Muscle of arm (tissue), 12 donors: ENCODE data around the gene CFAP99. TPM values are rescaled to one million over a fixed set of nuclear protein-coding genes. Genes with fewer than 3 reads are reported as not detected.
"Not testable (repeated sequence)": the region's sequence is repeated elsewhere in the genome, so short reads cannot be mapped to it uniquely, and the experiment has no call there.

Experiments used
- DNase-seq: peaks from one replicate; pipeline ENCODE4 v3.0.0-alpha.2; 2013
- polyA plus RNA-seq, 12 donors: library from polyadenylated mRNA; unstranded; fragments of 120-200 nt; gene quantifications; one replicate each; pipeline ENCODE4 v1.2.1, GENCODE V29; 2013; ENCODE audit not compliant: insufficient read length in 12 of 12

CFAP99 gene
- polyA plus RNA-seq, 12 donors: 0.12 to 0.22 (median 0.16) TPM; not detected in 8

DNA sequence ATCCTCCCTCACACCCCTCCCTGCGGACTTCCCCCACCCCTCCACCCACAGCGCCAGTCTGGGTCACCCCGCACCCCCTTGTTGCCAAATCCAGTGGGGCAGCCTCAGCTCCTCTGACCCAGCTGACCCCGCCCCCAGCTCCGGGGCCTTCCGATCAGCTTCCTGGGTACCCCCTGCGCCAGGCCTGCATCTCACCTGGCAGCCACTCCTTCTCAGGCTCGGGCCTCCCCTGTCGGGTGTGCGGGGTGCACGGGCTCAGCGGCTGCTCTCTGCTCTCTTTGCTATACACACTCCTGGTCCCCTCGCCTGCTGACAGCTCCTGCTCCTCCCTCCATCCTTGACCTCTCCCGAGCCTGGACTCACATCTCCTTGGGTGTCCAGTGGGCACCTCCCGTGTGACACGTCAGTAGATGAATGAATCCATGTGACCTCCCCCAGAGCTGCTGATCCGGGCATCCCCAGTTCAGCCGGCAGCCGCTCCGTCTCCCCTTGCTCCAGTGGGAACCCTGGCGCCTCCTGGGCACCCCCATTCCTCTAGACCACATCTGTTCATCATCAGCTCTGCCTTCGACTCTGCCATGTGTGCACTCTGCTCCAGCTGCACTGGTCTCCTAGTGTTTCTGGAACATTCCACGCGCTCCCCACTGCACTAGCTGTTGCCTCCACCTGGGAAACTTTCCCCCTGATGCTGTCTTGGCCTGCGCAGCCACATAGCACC lies 9.9 kb downstream of the CFAP99 start:
- no peak for DNase-seq

DNA sequence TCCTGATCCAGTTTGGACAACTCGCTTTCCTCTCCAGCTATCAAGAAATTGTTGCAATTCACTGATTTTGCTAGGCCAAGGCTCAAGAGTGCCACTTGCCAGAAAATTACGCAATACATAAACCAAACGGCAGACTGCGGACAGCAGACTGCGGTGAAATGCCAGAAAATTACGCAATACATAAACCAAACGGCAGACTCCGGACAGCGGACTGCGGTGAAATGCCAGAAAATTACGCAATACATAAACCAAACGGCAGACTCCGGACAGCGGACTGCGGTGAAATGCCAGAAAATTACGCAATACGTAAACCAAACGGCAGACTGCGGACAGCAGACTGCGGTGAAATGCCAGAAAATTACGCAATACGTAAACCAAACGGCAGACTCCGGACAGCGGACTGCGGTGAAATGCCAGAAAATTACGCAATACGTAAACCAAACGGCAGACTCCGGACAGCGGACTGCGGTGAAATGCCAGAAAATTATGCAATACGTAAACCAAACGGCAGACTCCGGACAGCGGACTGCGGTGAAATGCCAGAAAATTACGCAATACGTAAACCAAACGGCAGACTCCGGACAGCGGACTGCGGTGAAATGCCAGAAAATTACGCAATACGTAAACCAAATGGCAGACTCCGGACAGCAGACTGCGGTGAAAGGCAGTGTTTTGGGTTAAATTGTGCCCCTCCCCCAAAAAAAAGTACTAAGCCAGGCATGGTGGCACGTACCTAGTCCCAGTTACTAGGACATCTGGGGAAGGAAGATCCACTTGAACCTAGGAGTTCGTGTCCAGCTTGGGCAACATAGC lies 11.4 kb downstream of the CFAP99 start:
- DNase-seq: not testable (repeated sequence)

DNA sequence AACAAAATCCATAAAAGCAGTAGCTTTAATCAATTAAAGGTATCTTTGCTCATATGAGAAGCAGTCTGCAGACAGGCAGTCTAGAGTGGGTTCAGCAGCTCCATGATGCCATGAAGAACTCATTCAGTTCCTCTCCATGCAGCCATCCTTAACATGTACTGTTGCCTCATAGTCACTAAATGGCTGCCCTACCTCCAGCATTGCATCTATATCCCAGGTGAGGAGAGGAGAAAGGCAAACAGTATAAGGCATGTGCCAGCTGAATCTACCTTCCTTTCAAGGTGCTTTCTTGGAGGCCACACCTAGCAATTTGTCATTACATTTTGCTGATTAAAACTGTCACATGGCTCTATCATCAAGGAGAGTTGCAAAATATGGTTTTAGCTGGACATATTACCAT lies 13.2 kb downstream of the CFAP99 start:
- no peak for DNase-seq

DNA sequence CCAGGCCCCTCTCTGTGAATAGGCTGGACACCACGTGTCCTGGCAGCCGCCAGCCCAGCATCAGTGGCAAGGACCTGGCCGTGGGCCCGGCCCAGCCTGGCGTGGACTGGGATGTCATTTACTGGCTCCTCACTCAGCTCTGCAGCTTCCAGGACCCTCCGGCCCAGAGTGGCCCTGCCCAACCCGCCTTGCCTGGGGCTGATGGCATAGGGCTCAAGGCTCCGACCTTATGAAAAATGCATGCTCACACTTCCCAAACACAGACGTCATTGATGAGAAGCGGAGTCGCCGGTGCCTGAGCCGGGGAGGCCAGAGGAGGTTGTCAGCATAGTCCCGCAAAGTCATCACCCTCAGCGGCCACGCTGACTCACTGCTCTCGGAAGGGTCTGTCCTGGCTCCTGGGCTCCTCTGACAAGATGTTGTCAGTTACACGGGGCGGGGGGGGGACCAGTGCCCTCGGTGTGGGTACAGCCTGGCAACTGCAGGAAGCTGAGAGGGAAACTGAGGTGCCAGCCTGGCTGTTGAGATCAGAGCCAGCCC lies 14.3 kb downstream of the CFAP99 start:
- no peak for DNase-seq

DNA sequence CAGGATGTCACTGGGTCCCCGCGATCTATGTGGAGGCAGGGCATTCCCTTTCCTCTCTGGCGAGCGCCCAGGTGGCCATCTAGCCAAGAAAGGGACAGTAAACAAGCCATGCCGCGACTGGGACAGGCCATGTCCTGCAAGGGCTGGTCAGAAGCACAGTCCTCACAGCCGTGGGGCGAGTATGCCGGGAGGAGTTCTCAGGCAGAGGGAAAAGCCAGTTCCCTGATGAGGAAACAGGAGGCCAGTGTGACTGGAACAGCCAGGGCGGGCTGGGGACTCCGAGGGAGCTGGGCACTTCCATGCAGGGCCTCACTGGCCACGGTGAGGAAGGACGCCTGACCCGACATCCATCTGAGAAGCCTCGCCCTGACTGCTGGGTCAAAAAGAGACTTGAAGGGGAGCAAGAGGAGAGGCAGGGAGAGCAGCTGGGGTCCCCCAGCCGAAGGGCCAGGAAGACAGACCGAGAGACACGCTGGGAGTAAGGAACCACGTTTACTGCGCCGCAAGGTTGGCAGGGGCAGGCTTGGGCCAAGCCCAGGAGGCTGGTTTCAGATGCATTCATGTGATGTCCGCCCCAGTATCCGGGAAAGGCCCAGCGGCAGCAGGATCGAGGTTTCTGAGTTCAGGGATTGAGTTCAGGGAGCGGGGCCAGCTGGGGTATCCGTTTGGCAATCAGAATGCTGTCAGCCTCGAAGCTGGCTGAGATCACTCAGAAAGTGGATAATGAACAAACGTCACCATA lies 15.0 kb downstream of the CFAP99 start:
- DNase-seq: no peak

DNA sequence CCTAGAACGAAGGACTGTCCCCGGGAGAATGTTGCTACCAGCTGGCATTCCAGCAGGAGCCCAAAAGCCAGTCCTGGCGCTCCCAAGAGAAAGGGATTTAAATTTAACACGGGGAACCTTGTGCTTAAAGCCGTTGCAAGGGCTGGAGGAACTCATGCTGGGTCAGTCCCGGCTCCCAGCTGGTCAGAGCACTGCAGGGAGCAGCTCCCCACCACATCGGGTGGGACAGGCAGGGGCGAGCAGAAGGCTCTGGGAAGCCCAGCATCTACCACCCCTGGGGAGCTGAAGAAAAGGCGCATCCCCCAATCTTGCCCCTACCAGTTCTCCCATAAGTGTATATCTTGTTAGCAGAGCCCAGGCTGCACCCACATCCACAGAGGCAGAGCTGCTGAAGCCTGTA lies 15.7 kb downstream of the CFAP99 start:
- no peak for DNase-seq

DNA sequence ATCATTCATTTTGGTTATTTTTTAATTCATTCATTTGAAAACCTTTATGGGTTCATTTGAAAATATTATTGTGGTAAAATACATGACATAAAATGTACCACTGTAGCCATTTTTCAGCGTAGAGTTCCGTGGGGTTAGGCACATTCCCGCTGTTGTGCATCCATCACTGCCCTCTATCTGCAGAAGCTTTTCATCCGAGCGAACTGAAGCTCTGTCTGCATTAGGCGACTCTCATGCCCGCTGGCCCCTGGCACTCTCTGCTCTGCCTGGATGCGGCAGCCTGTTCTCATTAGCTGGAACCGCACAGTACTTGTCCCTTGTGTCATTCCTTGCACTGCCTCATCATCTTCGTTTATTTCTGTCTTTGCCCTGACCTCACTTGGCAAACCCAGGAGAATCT lies 17.5 kb downstream of the CFAP99 start:
- DNase-seq: peak; percentile 10

DNA sequence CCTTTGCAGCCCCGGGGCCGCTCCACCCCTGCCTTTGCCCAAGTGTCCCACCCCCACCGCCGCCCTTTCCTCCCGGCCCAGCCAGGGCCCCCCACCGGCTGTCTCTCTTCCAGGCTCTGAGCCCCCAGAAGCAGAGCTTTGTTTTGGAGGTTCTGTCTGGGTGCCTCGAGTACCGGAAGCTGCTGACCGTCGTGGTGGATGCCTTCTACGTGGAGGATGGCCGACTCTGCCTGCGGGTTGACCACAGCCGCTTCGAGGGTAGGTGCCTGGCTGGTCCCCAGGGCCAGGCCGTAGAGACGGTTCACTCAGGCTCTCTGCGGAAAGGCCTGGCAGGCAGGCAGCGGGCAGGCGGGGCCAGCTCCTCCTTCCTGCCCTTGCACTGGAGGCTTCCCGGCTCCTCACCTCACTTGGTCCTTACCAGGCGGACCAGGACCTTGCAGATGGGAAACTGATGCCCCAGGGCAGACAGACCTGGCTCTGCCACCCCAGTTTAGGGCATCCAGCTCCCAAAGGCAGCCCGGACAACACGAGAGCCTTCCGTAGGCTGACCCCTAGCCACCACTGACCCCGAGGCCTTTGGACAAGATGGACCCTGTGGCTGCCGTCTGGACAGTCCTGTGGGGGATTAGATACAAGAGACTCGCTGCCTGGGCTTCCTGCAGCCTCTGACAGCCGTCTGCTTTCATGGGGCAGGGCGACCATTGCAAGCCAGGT lies 18.2 kb downstream of the CFAP99 start:
- DNase-seq: no peak

DNA sequence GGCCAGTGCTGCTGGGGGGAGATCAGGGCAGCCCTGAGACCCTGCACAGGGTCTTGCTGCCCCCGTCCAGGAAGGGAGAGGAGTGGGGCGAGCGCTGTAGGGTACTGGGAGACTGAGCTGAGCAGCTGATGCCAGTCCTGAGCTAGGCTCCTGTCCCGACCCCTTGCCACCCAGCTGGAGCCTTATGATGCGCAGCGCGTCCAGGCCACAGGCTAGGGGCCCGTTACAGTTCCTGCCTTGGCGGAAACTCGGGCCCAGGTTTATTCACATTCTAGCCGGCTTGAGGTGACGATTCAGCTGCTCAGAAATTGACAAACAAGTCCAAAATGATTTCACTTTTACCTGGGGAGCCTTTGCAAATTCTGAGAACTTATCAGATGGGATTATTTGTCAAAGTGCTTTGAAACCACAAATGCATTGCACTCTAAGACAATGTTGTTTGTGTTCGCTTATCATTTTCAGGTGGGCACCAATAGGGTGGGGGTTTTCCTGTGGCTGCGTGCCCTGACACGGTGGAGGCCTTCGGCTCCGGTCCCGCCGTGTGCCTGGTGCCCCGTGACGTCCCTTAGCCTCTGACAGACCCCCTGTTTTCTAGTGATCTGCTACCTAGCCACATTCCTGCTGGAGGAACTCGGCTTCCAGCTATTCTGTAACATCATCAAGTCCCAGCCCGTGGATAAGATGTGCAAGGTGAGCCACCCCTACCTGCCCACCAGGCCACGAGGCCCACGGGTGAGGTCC lies 18.9 kb downstream of the CFAP99 start:
- no peak for DNase-seq

DNA sequence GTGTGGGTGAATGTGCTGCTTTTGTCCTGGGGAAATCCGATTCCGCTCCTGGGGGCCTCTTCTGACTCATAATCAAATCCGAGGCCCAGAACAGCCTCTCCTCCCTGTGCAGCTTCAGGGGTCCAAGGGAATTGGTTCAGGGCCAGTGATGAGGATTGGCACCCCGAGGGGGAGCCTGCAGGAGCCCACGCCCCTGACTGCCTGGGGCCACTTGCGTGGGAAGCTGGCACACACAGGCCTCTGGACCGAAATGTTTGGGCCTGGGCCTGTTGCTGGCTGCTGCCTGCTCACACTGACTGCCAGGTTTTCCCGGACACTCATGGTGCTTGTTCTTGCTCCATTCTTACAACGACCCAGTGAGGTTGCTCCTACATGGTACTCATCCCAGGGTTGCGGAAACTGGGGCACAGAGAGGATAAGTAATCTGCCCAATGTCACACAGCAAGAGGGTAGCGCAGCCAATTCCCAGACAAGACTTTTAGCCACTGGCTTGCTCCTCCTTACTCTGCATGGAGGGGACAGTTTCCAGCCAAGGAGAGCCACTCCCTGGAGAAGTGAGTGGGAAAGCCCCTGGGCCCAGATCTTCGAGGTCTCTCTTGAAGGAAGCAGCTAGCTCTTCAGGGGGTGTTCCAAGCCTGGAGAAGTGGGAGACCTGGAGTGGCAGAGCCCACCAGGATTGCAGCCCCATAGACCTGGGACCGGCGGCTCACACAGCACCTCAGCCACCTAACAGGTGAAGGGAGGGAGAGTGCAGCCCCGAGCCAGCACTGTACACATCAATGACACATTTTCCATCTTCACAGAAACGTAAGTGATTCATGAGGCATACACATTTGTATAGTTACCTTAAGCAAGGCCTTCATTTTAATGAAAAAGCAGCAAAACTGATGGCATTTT lies 20.3 kb downstream of the CFAP99 start:
- DNase-seq: no peak

DNA sequence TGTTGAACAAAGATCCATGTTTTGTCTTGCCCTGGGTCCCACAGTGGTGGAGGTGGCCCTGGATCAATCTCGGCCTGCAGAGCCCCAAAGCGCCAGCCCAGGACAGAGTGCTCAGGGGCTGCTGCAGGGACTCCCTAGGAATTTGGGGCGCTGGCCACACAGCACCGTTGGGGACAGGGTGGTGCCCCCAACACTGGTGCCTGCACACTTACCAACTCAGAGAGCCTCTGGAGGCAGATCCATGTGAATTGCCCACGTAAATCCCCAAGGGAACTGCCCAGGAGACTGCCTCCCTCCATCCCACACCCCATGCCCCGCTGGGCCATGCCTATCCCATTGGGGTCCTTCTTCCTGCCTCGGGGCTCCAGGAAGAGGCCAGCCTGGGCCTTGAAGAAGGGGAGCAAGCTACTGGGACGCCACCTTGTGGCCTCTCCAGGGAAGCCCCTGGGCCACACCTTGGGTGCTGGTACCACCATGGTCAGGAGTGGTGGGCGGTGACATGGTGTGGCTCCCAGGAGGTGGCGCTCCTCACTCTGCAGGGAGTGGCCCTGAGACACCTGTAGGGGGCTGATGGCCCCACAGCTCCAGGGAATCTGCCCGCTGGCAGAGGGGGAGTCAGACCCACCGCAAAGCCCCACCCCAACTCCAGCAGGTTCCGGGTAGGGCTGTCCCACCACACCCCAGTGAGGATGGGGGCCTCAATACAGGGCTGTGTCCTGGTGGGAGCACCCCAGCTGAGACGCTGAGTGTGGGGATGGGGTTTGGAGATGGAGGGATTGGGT lies 22.8 kb downstream of the CFAP99 start:
- no peak for DNase-seq

DNA sequence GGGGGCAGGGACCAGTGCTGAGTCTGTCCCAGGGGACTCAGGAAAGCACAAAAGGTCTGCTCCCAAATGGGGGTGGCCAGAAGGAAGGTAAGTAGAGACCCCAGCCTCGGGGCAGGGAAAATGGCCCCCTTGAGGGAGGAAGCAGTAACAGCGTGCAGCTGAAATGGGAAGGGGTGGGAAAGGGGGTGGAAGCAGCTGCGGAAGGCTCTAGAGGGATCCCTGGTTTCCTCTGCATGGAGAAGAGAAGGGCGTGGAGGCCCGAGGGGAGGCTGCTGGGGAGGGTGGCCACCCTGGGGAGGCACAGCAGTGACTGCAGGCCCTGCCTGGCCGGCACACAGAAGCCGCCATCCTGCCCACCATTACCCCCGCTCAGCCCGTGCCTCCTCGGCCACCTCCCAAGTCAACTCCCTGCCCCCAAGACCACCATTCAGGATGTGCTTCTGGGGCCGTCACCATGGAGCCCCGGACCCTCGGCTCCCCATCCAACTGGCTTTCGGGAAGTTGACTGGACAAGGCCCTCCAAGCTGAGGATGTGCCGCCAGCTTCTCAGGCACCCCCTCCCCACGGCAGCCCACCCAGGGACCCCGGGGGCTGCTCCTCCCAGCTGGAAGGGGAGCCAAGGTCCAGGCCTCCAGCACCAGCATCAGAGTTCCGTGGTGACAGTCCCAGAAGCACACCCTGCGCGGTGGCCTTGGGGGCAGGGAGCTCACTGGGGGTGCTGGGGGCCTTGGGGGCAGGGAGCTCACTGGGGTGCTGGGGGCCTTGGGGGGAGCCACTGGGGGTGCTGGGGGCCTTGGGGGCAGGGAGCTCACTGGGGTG lies 23.6 kb downstream of the CFAP99 start:
- no peak for DNase-seq

DNA sequence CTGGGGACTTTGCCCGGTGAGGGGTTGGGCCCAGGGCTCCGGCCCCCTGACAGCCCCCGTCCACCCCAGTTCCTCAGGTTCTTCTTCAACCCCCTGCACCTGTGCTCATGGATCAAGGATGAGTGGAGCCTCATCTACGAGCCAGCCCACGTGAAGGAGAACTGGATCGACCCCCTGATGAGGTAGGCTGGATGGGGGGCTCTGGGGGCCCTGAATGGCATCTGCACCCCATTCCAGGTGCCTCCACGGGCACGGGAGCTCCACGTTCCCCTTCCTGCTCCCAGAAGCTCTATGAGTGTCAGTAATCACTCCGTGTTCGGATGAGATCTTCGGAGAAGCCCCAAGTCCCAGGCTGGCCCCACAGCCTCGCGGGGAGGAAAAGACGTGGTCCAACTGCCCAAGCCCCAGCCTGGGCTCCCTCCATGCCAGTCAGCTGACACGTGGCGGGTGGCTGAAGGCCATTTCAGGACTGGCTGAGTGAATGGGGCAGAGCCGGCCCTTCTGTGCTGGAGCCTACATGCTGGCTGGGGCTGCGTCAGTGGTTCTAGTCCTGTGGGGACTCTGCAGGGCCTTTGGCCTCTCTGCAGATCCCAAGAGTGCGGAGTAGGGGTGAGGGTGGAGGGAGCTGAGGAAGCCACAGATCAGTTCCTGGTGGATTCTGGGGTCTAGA lies 24.4 kb downstream of the CFAP99 start:
- no peak for DNase-seq

DNA sequence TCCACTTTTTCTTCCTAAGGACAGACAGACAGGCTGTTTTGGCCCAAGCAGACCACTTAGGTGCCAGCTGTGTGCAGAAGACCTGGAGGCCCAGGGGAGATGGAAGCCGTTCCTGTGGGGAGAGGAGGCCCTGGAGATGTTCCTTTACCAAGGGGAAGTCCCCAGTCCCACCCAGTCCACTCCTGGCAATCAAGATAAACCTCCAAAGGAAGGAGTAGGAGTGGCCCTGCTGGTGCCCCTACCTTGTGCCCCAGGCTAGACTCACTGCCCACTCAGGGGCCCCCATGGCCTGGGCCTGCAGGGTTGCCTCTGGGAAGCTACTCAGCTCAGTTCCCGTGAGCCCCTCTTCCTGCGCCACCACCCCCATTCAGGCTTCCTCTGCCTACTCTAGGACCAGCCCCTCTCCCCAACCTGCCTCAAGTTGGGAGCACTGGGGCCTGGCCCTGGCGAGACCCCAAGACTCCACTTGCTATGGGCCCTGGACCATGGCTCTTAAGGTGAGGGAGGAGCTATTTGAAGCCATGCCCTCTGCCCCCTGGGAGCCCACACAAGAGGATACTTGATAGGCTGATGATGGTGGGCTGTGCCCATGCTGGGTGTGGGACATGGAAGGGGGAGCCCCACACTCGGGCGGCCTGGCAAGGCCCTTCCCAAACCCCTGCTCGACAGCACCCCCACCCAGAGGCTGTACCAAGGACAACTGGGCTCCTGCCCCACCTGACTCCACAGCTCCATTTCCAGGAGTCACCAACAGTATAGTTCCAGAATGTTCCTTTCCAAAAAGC lies 25.4 kb downstream of the CFAP99 start:
- DNase-seq: no peak

DNA sequence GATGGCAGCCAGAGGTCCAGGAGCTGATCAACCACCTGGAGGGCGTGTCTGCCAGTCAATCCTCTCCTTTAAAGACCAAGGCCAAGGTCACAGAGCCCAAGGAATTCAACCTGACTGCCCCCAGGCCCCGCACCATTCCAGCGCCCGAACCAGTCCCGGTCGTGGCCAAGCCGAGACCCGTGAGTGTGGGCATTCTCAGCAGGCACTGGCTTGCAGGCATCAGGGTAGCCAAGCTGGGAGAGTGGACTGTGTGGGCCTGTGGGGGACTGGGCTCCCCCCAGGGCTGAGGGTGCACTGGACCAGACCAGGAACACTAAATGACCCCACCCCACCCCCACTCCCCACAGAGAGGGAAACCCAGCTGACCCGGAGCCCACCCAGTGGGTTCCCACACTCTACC lies 26.4 kb downstream of the CFAP99 start:
- DNase-seq: no peak

DNA sequence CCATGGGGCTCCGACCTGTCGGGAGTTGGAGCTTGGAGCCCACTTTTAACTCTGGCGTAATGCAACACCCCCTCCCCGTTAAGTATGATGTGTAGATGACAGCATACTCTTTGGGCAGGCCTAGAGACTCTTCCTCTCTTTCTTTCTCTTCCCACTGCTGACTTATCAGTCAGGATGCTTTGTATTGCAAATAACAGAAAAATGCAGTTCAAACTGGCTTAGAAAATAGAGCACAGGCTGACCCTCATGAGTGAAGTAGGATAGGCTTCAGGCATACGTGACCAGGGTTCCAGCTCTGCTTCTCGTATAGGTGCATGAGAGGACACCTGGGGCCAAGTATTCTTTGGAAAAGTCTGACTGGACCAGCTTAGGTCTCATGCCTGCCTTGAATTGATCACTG lies 26.8 kb downstream of the CFAP99 start:
- DNase-seq: no peak
